ENCODE results near the gene TMEM86B.
"Not testable (repeated sequence)": the region's sequence is repeated elsewhere in the genome, so short reads cannot be mapped to it uniquely, and the experiment has no call there.

Gene TMEM86B

DNA sequence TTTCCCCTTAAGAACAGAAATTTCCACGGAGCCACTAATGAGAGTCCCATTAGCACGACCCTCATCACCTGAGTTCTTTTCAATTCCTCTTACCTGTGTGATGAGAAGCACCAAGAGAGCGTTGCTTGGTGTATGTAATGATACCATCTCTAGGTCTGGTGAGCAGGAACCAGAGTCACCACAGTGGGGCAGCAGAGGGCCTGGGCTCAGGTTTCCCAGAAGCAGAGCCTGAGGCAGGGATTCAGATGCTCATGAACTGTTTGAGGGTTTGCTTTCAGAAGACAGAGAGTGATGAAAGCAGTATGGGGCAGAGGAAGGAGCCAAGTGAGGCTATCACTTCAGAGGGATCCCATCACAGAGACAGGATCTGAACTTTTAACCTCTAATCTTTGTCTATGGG lies 16.1 kb downstream of the TMEM86B start:
- peaks cover 11% of the 10 kb centered on the region for H3K4me1 Mint-ChIP-seq
- no peak overlapping the region for H3K27ac Mint-ChIP-seq
- no peaks in the 10 kb centered on the region for H3K36me3 Mint-ChIP-seq (ENCODE audit: low read depth)
- H3K27me3 Mint-ChIP-seq (ENCODE audit: low read depth), result peaks cover 14% of the 10 kb centered on the region
- H3K4me3 Mint-ChIP-seq, result no peak overlapping the region
- TF ChIP-seq, protein P1, sequence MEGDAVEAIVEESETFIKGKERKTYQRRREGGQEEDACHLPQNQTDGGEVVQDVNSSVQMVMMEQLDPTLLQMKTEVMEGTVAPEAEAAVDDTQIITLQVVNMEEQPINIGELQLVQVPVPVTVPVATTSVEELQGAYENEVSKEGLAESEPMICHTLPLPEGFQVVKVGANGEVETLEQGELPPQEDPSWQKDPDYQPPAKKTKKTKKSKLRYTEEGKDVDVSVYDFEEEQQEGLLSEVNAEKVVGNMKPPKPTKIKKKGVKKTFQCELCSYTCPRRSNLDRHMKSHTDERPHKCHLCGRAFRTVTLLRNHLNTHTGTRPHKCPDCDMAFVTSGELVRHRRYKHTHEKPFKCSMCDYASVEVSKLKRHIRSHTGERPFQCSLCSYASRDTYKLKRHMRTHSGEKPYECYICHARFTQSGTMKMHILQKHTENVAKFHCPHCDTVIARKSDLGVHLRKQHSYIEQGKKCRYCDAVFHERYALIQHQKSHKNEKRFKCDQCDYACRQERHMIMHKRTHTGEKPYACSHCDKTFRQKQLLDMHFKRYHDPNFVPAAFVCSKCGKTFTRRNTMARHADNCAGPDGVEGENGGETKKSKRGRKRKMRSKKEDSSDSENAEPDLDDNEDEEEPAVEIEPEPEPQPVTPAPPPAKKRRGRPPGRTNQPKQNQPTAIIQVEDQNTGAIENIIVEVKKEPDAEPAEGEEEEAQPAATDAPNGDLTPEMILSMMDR (IDR thresholded peaks at IDR 0.05; ENCODE audit: unreplicated experiment in 3 of 3), result no peak
- peaks cover 13% of the 10 kb centered on the region for H3K9me3 Mint-ChIP-seq

DNA sequence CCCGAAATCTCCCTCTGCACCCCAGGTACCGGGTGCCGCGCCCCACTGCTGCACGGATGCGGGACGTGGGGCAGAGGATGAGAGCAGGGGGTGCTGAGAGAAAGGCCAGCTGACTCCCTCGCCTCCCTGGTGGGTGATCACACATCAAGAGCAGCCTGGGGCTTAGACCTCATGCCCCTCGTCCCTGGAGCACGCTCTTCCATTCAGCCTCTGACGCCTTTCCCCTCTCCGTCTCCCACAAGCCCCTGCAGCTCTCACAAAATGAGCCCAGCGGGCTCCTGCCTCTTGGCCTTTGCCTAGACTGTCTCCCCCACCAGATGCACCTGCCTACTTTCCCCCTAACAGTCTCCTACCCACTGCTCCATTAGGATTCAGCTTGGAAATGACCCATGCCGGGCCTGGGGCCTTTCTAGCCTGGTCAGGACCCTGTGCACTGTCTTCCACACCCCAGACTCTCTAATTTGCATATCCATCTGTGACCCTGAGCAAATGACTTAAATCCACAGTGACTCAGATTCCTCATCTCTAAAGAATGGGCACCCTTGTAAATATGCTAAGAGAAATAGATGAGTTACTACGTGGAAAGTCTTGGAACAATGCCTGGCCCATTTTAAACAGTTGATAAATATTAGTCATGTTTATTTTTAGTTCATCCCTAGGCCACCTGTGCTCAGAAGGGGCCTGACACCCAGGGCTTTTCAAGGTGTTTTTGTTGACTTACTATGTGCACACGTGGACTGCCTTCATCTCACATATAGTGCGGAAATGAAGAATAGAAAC lies 18.7 kb downstream of the TMEM86B start:
- peaks cover 4% of the 10 kb centered on the region for H3K9me3 Mint-ChIP-seq
- TF ChIP-seq, protein P1 (IDR thresholded peaks at IDR 0.05; ENCODE audit: unreplicated experiment in 3 of 3), result no peak
- peaks cover 12% of the 10 kb centered on the region for H3K27me3 Mint-ChIP-seq (ENCODE audit: low read depth)
- no peaks in the 10 kb centered on the region for H3K36me3 Mint-ChIP-seq (ENCODE audit: low read depth)
- H3K4me1 Mint-ChIP-seq, result peaks cover 11% of the 10 kb centered on the region
- H3K27ac Mint-ChIP-seq, result no peak overlapping the region
- H3K4me3 Mint-ChIP-seq, result no peak overlapping the region

DNA sequence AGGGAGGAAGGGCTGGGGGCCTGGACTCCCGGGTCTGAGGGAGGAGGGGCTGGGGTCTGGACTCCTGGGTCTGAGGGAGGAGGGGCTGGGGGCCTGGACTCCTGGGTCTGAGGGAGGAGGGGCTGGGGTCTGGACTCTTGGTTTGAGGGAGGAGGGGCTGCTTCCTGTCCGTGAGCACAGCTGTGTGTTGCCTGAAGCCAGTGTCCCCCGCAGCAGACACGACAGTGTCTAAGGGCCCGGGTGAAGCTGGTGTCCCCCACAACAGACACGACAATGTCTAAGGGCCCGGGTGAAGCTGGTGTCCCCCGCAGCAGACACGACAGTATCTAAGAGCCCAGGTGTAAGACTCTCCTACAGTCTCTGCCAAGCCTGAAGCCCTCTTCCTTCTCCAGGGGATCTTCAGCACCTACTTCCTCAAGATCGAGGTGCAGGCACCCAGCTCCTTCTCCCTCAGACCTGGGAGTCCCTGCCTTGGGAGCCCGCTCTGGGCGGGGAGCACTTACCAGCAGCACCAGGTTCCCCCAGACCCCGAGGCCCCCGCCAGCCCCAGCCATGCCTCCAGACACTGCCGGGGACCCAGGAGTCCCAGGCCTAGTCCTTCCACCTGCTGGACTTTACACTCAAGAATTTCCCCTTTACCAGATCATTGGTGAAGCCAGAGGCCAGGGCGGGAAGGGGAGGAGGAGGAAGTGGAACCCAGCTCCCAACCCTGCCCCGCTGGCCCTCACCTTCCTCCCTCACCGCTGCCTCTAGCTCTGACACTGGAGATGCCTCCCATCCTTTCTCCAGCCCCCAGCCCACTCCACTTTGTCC lies 19.5 kb downstream of the TMEM86B start, which contains the start of gene PTPRH:
Gene PTPRH, minus strand, starts transcription at position 622 of the 813 bp plus-strand sequence. Its CDS starts 68 bp downstream, at position 554.
- TF ChIP-seq, protein P1 (IDR thresholded peaks at IDR 0.05; ENCODE audit: unreplicated experiment in 3 of 3), result no peak
- Mint-ChIP-seq H3K9me3 (peaks cover 4% of the 10 kb centered on the region), H3K36me3 (ENCODE audit: low read depth) (no peaks in the 10 kb centered on the region), H3K27ac (no peak within 1 kb of the TSS), H3K4me1 (peaks cover 11% of the 10 kb centered on the region), H3K27me3 (ENCODE audit: low read depth) (peaks cover 14% of the 10 kb centered on the region), H3K4me3 (peak within 1 kb of the TSS in 1 of 3 experiments; percentile 44)

DNA sequence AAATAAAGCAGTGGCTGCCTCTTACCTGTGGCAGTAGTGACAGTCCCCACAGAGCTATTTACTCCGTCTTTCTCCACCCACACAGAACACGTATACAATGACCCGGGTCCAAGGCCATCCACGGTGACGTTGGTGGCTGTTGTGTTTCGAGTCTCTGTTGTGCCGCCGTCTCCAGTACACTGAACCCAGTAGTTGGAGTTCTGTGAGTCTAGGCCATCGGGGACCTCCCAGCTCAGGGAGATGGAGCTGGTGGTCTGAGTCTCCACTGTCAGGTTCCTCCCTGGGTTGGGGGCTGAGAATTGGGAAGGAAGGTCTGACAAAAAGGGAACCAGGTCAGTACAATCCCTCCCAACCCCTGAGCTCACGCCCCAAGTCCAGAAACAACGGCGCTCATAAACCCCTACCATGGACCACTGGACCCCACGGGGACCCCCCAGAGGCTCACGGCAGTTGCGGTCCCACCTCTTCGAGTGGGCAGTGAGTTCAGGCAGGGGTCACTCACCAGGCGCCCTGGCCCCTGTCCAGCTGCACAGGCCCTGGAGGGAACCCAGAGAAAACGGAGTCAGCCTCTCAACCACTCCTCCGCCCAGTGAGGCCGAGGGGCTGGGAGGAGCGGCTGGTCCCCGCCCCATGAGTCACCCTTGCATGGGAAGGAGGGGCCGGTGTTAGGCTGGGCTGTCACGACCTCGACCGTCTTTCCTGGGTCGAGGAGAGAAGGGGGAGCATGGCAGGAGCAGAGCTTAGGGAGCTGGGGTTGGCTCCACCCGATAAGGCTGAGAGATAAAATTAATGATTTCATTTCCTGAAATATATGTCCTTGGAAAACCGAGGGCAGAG lies 21.7 kb downstream of the TMEM86B start:
- Mint-ChIP-seq H3K4me1 (peaks cover 11% of the 10 kb centered on the region), H3K27ac (peak overlapping the region; percentile 36 to 65 (median 54)), H3K9me3 (no peaks in the 10 kb centered on the region), H3K36me3 (ENCODE audit: low read depth) (no peaks in the 10 kb centered on the region), H3K27me3 (ENCODE audit: low read depth) (peaks cover 18% of the 10 kb centered on the region), H3K4me3 (peak overlapping the region; percentile 58 to 76 (median 73))
- TF ChIP-seq, protein P1 (IDR thresholded peaks at IDR 0.05; ENCODE audit: unreplicated experiment in 3 of 3), result no peak

DNA sequence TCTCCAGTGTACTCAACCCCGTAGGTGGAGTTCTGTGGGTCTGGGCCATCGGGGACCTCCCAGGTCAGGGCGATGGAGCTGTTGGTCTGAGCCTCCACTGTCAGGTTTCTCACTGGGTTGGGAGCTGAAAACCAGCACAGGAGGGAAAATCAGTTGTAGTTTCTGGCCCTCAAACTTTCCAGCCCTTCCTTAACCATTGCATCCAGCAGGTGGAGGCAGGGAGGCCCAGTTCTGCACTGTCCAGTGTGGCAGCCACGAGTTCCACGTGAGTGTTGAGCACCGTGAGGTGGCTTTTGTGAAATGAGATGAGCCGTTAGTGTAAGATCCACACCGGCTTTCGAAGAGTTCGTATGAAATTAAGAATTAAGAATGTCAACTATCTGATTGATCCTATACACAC lies 26.4 kb downstream of the TMEM86B start:
- not testable (repeated sequence) for H3K36me3 Mint-ChIP-seq (ENCODE audit: low read depth); H3K27ac Mint-ChIP-seq; H3K4me3 Mint-ChIP-seq; H3K9me3 Mint-ChIP-seq; H3K4me1 Mint-ChIP-seq
- H3K27me3 Mint-ChIP-seq (ENCODE audit: low read depth), result peaks cover 24% of the 10 kb centered on the region
- TF ChIP-seq, protein P1 (IDR thresholded peaks at IDR 0.05; ENCODE audit: unreplicated experiment in 3 of 3), result peak in 1 of 3 experiments; percentile 9
